Kidney epithelial cell (primary cell): ENCODE measurements around the gene PIEZO1. TPM values are rescaled to one million over a fixed set of nuclear protein-coding genes. Genes with fewer than 3 reads are reported as not detected.

ENCODE experiments used
- DNase-seq: peaks from one replicate; pipeline ENCODE4 v3.0.0-alpha.2; 2010; ENCODE audit warnings: low read depth
- H3K27me3 ChIP-seq: 2 replicates; pipeline ENCODE4 v1.6.0; 2011; ENCODE audit warnings: low read length; ENCODE audit not compliant: control insufficient read depth, insufficient read depth
- H3K36me3 ChIP-seq: 2 replicates; pipeline ENCODE4 v1.5.1; 2011; ENCODE audit warnings: low read length; ENCODE audit not compliant: control insufficient read depth, insufficient read depth
- H3K4me3 ChIP-seq: 2 replicates; pipeline ENCODE4 v1.5.1; 2011; ENCODE audit warnings: low read depth, mild to moderate bottlenecking, control low read depth, low read length
- total RNA-seq: library from RNA; depleted of rRNA; stranded (reverse); fragments of >200 nt; gene quantifications from 2 replicates; pipeline ENCODE4 v1.2.3, GENCODE V29; 2015
- TF ChIP-seq, protein P1 (sequence below): IDR thresholded peaks from 2 replicates; pipeline ENCODE4 v1.5.1; 2011; ENCODE audit warnings: mild to moderate bottlenecking, moderate library complexity, low read length, control low read depth, inconsistent platforms; ENCODE audit not compliant: insufficient read depth, poor library complexity, severe bottlenecking

Gene PIEZO1
- total RNA-seq, 1 donor from 2014 or later, result 309 TPM

DNA sequence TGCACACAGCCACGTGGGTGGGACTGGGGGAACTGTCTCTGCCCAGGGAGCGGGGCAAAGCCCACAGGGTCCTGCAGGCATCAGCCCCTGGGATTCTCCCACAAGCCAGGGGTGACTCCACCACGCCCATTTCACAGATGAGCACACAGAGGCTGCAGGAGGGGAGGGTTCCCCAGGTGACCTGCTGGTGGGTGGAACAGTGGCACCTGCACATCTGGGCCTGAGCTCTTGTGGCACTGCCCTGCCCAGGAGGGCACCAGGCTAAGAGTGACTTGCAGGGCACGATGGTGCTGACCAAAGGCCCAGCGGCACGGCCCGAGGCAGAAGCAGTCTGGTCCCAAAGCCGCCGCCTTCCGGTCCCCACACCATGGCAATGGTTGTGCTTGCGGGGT, 23.9 kb downstream of the PIEZO1 start:
- Histone ChIP-seq H3K27me3 (no peaks in the 10 kb centered on the region), H3K36me3 (no peaks in the 10 kb centered on the region), H3K4me3 (no peak overlapping the region)
- TF ChIP-seq, protein P1, sequence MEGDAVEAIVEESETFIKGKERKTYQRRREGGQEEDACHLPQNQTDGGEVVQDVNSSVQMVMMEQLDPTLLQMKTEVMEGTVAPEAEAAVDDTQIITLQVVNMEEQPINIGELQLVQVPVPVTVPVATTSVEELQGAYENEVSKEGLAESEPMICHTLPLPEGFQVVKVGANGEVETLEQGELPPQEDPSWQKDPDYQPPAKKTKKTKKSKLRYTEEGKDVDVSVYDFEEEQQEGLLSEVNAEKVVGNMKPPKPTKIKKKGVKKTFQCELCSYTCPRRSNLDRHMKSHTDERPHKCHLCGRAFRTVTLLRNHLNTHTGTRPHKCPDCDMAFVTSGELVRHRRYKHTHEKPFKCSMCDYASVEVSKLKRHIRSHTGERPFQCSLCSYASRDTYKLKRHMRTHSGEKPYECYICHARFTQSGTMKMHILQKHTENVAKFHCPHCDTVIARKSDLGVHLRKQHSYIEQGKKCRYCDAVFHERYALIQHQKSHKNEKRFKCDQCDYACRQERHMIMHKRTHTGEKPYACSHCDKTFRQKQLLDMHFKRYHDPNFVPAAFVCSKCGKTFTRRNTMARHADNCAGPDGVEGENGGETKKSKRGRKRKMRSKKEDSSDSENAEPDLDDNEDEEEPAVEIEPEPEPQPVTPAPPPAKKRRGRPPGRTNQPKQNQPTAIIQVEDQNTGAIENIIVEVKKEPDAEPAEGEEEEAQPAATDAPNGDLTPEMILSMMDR, result no peak
- no peak for DNase-seq

- Histone ChIP-seq H3K36me3 (no peaks in the 10 kb centered on the region), H3K4me3 (no peak overlapping the region), H3K27me3 (no peaks in the 10 kb centered on the region)
- TF ChIP-seq, protein P1, result no peak
- DNase-seq, result no peak
Observed at GRCh38 chr16:88760424-88761142, 24.4 kb downstream of the PIEZO1 start.

DNA sequence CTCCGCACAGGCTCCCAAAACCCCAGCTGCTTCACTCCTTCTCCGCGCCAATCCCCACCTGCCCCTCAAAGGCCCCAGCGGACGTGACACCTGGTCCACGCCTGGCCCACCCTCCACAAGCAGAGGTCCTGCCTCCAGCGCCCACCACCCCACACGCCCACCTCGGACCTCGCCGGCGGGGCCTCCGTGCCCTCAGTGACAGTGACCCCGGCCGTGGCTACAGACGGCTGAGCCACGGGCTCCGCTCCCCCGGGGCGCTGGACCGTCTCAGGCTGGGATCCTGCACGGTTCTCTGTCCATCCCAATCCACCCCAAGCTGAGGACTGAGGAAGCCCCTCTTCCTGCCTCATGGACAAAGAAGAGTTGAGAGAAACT, 25.1 kb downstream of the PIEZO1 start:
- Histone ChIP-seq H3K4me3 (no peak overlapping the region), H3K36me3 (no peaks in the 10 kb centered on the region), H3K27me3 (no peaks in the 10 kb centered on the region)
- TF ChIP-seq, protein P1, result no peak
- DNase-seq, result no peak

DNA sequence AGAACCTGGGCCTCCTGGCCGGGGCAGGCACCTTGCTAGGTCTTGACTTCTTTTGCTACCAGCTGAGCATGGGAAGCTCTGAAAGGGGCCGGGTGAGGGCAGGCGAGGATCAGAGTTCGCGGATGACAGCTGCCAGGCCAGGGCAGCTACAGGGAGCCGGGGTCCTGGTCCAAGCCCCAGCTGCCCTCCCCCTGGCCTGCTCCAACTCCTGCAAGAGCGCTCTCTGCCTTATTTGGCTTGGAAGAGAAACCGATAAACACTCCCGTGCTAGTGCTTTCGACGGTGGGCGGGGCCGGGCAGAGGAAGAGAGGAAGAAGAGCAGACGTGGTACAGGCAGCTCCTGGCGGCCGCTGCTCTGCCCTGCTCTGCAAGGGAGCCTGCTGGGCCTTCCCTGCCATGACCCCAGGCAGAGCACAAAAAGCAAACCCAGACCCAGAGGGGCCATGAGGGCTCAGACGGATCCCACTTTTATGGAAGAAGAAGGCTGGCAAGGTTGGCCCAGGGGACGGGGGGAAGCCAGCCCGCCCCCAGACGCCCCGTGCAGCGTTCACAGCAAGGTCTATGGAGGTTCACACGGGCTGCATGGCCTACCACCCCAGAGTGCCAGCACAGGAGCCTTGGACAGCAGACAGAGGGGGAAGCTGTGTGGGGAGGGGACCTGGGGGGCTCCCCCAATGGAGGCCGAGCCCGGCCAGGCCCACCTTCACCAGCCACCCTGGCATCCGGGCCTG, 25.6 kb downstream of the PIEZO1 start:
- TF ChIP-seq, protein P1, result no peak
- Histone ChIP-seq H3K4me3 (no peak overlapping the region), H3K36me3 (no peaks in the 10 kb centered on the region), H3K27me3 (no peaks in the 10 kb centered on the region)
- no peak for DNase-seq

DNA sequence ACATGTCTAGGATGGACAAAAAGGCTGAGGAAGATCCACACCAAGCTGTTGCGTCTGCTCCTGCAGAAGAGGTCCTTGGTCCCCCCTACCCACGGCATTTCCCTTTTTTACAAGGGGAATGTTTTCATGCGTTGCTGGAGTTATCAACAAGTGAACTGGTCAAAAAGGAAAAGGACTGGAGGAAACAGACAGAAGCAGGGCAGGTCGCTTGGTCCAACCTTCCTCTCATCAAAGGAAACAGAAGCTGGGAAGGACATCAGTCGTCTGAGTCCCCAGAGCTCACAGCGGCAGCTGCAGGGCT, 26.1 kb downstream of the PIEZO1 start:
- H3K36me3 ChIP-seq, result no peaks in the 10 kb centered on the region
- no peak overlapping the region for H3K4me3 ChIP-seq
- DNase-seq, result no peak
- TF ChIP-seq, protein P1, result no peak
- no peaks in the 10 kb centered on the region for H3K27me3 ChIP-seq
